SU-DHL-6 (cell line): ENCODE measurements around the gene SCFD2.

ENCODE experiments used
- H2AFZ ChIP-seq: fragments of 200-600 bp; sonication (generic); 2 replicates; pipeline ENCODE4 v1.6.1; 2014; ENCODE audit warnings: low read depth, mild to moderate bottlenecking, moderate library complexity, mixed read lengths, antibody characterized with exemption, low read length; ENCODE audit not compliant: severe bottlenecking
- H3F3A ChIP-seq: fragments of 200-600 bp; shearing (Covaris generic); 2 replicates; pipeline ENCODE4 v1.6.0; 2016; ENCODE audit warnings: antibody characterized with exemption, mild to moderate bottlenecking; ENCODE audit not compliant: insufficient read depth
- H3K27ac ChIP-seq: fragments of 200-600 bp; sonication (generic); 2 replicates; pipeline ENCODE4 v1.5.1; 2016; ENCODE audit warnings: low read depth, mild to moderate bottlenecking, low read length, moderate library complexity, mixed read lengths
- H3K27me3 ChIP-seq: fragments of 200-600 bp; sonication (generic), shearing (Covaris generic); 2 replicates; pipeline ENCODE4 v1.6.0; 2014; ENCODE audit warnings: mild to moderate bottlenecking, low read length
- H3K36me3 ChIP-seq: fragments of 200-600 bp; sonication (generic); 2 replicates; pipeline ENCODE4 v1.6.1; 2014; ENCODE audit warnings: mild to moderate bottlenecking, low read length, mixed read lengths
- H3K4me2 ChIP-seq: fragments of 300-600, 200-600 bp; shearing (Covaris generic), sonication (generic); 2 replicates; pipeline ENCODE4 v1.6.0; 2014; ENCODE audit warnings: low read length, low read depth, mild to moderate bottlenecking; ENCODE audit not compliant: poor library complexity, severe bottlenecking
- H3K4me3 ChIP-seq: fragments of 200-600 bp; sonication (generic); 2 replicates; pipeline ENCODE4 v1.5.1; 2014; ENCODE audit warnings: antibody characterized with exemption, low read length, mild to moderate bottlenecking, mixed read lengths; ENCODE audit not compliant: insufficient read depth, poor library complexity, severe bottlenecking
- H3K79me2 ChIP-seq: fragments of 200-600 bp; sonication (generic); 2 replicates; pipeline ENCODE4 v1.6.1; 2014; ENCODE audit warnings: mild to moderate bottlenecking, low read length, moderate library complexity; ENCODE audit not compliant: insufficient read depth
- H3K9ac ChIP-seq: fragments of 200-600 bp; sonication (generic); 2 replicates; pipeline ENCODE4 v1.7.0; 2014; ENCODE audit warnings: mild to moderate bottlenecking, low read length
- H3K9me2 ChIP-seq: fragments of 200-600 bp; sonication (generic); replicated peaks from 2 replicates; pipeline ENCODE4 v1.6.1; 2014; ENCODE audit warnings: low read length; ENCODE audit not compliant: insufficient read depth
- H3K9me3 ChIP-seq: fragments of 200-600 bp; sonication (generic); 2 replicates; pipeline ENCODE4 v1.6.1; 2014; ENCODE audit warnings: low read length, mixed read lengths; ENCODE audit not compliant: insufficient read depth
- H4K20me1 ChIP-seq: fragments of 200-600 bp; sonication (generic); 2 replicates; pipeline ENCODE4 v1.6.1; 2014; ENCODE audit warnings: low read depth, mild to moderate bottlenecking, antibody characterized with exemption, low read length, moderate library complexity, mixed read lengths
- CTCF ChIP-seq: fragments of 200-600 bp; sonication (generic); IDR thresholded peaks from one replicate; pipeline ENCODE4 v1.5.1; 2017; ENCODE audit warnings: antibody characterized with exemption, mild to moderate bottlenecking, low read length, moderate library complexity; ENCODE audit not compliant: insufficient read depth, poor library complexity, severe bottlenecking
- EZH2phosphoT487 ChIP-seq: fragments of 200-600 bp; sonication (generic), shearing (Covaris generic); conservative IDR thresholded peaks from 2 replicates; pipeline ENCODE4 v1.6.1; 2018; ENCODE audit warnings: mild to moderate bottlenecking, antibody characterized with exemption, low read length, moderate library complexity, mixed read lengths

SCFD2 gene

GRCh38 chr4:53061091-53061850 is 304.6 kb downstream of the SCFD2 start:
- H3K4me2 ChIP-seq = no peak overlapping the region
- H3K36me3 ChIP-seq = no peaks in the 10 kb centered on the region
- H4K20me1 ChIP-seq = no peaks in the 10 kb centered on the region

GRCh38 chr4:53060278-53060677 is 305.6 kb downstream of the SCFD2 start:
- Histone ChIP-seq H3K4me2 (no peak overlapping the region), H3K4me3 (no peak overlapping the region), H3K36me3 (no peaks in the 10 kb centered on the region), H3K79me2 (no peaks in the 10 kb centered on the region), H3K27me3 (no peaks in the 10 kb centered on the region), H3K9ac (no peak overlapping the region), H4K20me1 (no peaks in the 10 kb centered on the region), H3K27ac (no peak overlapping the region), H3K9me3 (no peaks in the 10 kb centered on the region), H3K9me2 (no peaks in the 10 kb centered on the region), H2AFZ (no peak overlapping the region), H3F3A (no peaks in the 10 kb centered on the region)
- no peak for TF ChIP-seq CTCF
- TF ChIP-seq EZH2phosphoT487 = no peak

More at GRCh38 chr4:53061091-53061850, 304.6 kb downstream of the SCFD2 start:
- no peak overlapping the region for H2AFZ ChIP-seq
- no peaks in the 10 kb centered on the region for H3K9me3 ChIP-seq
- TF ChIP-seq EZH2phosphoT487 = no peak
- no peak for TF ChIP-seq CTCF
- no peaks in the 10 kb centered on the region for H3K79me2 ChIP-seq
- no peak overlapping the region for H3K27ac ChIP-seq
- no peaks in the 10 kb centered on the region for H3K9me2 ChIP-seq
- no peaks in the 10 kb centered on the region for H3F3A ChIP-seq
- no peak overlapping the region for H3K9ac ChIP-seq
- H3K4me3 ChIP-seq = no peak overlapping the region
- no peaks in the 10 kb centered on the region for H3K27me3 ChIP-seq

GRCh38 chr4:53059871-53060270 is 306.0 kb downstream of the SCFD2 start:
- H3F3A ChIP-seq = no peaks in the 10 kb centered on the region
- H3K27me3 ChIP-seq = no peaks in the 10 kb centered on the region
- H3K79me2 ChIP-seq = no peaks in the 10 kb centered on the region
- H4K20me1 ChIP-seq = no peaks in the 10 kb centered on the region
- no peak overlapping the region for H3K9ac ChIP-seq
- TF ChIP-seq CTCF (no peak), EZH2phosphoT487 (no peak)
- H3K9me2 ChIP-seq = no peaks in the 10 kb centered on the region
- no peak overlapping the region for H2AFZ ChIP-seq
- no peak overlapping the region for H3K4me2 ChIP-seq
- no peaks in the 10 kb centered on the region for H3K9me3 ChIP-seq
- no peak overlapping the region for H3K27ac ChIP-seq
- H3K36me3 ChIP-seq = no peaks in the 10 kb centered on the region
- H3K4me3 ChIP-seq = no peak overlapping the region
